ENCODE measurements around the gene SEMA3E.
"Not testable (repeated sequence)": the region's sequence is repeated elsewhere in the genome, so short reads cannot be mapped to it uniquely, and the experiment has no call there.

Gene SEMA3E

DNA sequence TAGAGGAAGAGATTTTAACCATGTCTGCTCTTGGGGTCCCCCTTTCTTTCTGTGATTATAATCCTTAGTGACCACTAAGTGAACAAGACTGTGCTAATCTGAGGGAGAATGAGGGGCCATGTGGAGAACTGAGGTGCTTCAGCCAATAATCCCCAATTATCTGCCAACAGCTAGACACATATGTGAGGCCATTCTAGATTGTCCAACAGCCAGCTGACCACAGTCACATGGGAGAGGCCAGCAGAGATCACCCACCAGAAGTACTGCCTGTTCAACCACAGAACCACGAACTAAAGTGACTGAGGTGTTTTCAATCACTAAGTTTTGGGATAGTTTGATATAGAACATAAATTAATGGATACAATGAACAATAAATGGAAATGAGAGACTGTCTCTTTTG, 74.3 kb downstream of the SEMA3E start:
- DNase-seq (ENCODE audit: low read depth) = no peak
- TF ChIP-seq CTCF (conservative IDR thresholded peaks at IDR 0.05; ENCODE audit: low read depth, low read length) = no peak
- H3K4me3 ChIP-seq (ENCODE audit: low read depth, low read length) = no peak overlapping the region

DNA sequence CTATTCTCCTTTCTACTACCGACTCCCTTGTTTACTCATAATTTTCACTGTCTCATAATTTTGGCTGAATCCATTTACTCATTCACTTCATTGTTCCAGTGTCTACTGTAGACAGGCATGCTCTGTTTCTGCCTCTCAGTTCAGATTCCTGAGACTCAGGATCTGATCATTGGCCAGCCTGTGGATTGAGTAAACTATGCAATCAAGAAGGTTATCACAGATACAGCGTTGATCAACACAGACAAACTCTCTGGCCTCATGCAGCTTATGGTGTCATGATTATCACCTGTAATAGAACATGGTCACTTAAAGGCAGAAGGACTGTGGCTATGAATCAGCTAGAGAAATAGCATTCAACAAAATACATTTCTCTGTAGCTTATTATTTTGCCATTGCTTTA, 86.0 kb downstream of the SEMA3E start:
- TF ChIP-seq CTCF (conservative IDR thresholded peaks at IDR 0.05; ENCODE audit: low read depth, low read length) = no peak
- no peak overlapping the region for H3K4me3 ChIP-seq (ENCODE audit: low read depth, low read length)
- no peak for DNase-seq (ENCODE audit: low read depth)

DNA sequence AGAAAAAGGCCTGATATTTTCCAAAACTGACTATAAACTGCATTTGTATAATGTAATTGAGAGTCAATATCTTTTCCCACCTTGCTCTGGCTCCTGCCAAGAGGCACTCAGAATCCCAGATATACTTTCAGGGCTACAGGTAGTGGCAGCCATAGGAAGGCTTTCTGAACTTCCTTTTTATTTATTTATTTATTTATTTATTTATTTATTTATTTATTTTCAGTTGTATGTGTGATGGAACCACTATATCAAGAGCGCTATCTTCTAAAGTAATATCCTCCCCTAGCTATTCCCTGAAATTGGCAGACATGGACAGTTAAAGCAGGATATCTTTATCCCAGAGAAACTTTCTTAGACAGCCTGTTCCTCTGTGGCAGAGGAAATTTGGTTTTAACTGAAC, 86.7 kb downstream of the SEMA3E start:
- H3K4me3 ChIP-seq (ENCODE audit: low read depth, low read length) = no peak overlapping the region
- no peak for TF ChIP-seq CTCF (conservative IDR thresholded peaks at IDR 0.05; ENCODE audit: low read depth, low read length)
- DNase-seq (ENCODE audit: low read depth) = no peak

GRCh38 chr7:83559887-83560286, 89.1 kb downstream of the SEMA3E start:
- no peak for TF ChIP-seq CTCF (conservative IDR thresholded peaks at IDR 0.05; ENCODE audit: low read depth, low read length)
- DNase-seq (ENCODE audit: low read depth) = no peak

DNA sequence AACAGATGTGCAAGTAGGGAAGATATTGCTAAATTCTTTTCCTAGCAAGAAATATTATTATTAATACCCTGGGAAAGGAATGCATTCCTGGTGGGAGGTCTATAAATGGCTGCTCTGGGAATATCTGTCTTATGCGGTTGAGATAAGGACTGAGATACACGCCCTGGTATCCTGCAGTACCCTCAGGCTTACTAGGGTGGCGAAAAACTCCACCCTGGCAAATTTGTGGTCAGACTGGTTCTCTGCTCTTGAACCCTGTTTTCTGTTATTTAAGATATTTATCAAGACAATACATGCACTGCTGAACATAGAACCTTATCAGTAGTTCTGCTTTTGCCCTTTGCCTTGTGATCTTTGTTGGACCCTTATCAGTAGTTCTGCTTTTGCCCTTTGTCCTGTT, 96.4 kb downstream of the SEMA3E start:
- DNase-seq (ENCODE audit: low read depth); H3K4me3 ChIP-seq (ENCODE audit: low read depth, low read length): not testable (repeated sequence)

More at GRCh38 chr7:83559887-83560286, 89.1 kb downstream of the SEMA3E start:
- H3K4me3 ChIP-seq (ENCODE audit: low read depth, low read length) = no peak overlapping the region

DNA sequence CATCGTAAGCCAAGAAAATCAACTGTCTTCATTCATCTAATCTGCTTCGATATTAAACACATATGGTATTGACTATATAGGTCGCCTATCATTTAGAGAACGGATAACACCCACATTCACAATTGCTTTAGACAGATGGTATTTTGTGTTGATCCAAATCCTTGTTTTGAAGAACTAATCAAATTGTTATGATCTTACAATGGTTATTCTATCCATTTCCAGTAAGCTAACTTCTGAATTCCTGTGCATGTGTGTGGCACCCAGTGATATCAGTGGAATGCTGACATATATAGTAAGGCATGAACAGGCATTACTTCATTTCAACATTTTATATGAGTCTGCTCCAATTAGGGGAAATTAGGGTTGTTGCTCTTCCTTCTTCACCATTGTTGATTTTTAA, 98.8 kb downstream of the SEMA3E start:
- no peak overlapping the region for H3K4me3 ChIP-seq (ENCODE audit: low read depth, low read length)
- no peak for TF ChIP-seq CTCF (conservative IDR thresholded peaks at IDR 0.05; ENCODE audit: low read depth, low read length)
- DNase-seq (ENCODE audit: low read depth) = peak; percentile 73

DNA sequence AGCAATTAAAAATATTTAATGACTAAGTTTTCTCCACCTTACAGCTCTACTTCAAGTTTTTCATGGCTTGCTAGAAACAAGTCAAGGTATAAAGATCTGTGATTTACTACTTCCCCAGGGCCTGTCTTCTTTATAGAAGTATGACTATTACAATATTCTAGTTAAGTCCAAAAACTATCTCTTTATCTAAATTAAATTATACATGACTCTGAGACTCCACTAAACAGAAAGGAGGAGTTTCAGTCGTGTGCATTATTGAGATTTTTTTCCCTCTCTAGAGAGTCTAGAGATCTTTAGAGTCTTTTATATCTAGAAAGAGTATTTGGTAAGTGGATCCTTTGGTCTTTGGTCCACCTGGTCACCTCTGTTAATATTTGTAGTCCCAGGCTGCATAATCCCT, 100.7 kb downstream of the SEMA3E start:
- no peak for DNase-seq (ENCODE audit: low read depth)
- H3K4me3 ChIP-seq (ENCODE audit: low read depth, low read length) = no peak overlapping the region
- no peak for TF ChIP-seq CTCF (conservative IDR thresholded peaks at IDR 0.05; ENCODE audit: low read depth, low read length)

GRCh38 chr7:83547526-83547925, 101.4 kb downstream of the SEMA3E start:
- DNase-seq (ENCODE audit: low read depth) = peak; percentile 52
- no peak for TF ChIP-seq CTCF (conservative IDR thresholded peaks at IDR 0.05; ENCODE audit: low read depth, low read length)
- no peak overlapping the region for H3K4me3 ChIP-seq (ENCODE audit: low read depth, low read length)

Data from choroid plexus epithelial cell (primary cell).